ENCODE results near the gene AGRN. TPM values are rescaled to one million over a fixed set of nuclear protein-coding genes. Genes with fewer than 3 reads are reported as not detected.

AGRN gene
- total RNA-seq, 1 experiment from 2014 or later = 286 TPM

DNA sequence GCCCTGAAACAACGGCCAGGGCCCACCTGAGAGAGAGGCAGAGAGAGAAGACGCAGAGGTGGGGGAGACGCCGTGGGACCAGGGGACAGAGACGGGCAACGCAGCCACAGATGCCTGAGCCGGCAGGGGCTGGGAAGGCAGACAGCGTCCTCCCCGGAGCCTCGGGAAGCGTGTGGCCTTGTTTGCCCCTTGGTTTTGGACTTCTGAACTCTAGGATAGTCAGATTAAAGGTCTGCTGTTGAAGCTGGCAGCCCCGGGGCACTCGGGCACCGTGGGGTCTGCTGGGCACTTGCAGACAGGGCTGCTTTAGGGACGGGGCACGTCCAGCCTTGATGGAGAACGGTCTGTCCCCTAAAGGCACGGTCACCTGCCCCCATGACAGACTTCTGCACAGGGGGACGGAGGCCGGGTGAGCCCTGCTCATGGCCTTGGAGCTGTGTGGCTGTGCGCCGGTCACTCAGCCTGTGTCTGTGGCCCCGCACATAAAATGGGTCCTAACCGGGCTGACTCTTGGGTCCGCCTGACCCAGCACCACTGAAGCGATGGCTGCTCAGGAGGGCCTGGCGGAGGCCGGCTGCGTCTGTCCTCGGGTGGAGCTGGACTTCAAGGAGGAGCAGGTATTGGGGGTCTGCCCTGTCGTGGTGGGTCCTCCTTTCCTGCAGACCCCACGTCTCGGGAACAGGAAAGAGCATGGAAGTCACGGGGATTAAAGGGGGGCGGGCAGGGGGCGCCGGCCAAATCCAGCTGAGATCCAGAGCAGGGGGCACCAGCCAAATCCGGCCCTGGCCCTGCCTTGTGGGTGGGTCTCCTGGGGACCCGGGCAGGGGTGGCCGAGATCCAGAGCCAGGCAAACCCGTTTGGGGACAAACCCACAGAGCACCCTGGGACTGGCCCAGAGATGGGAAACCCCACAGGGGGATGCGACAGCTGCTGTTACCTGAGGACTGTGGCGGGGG lies 63.8 kb downstream of the AGRN start:
- ChIA-PET CTCF (interaction anchor here (0.7 kb wide), 1 partner anchor 20 kb away, joined by 4 read pairs; no protein-coding TSS in a partner anchor), POLR2A (no interaction called here)
- Mint-ChIP-seq H3K36me3 (ENCODE audit: insufficient read depth, unreplicated experiment) (peaks cover 11% of the 10 kb centered on the region), H3K27me3 (ENCODE audit: insufficient read depth, unreplicated experiment) (no peaks in the 10 kb centered on the region), H3K9me3 (ENCODE audit: unreplicated experiment) (no peaks in the 10 kb centered on the region), H3K27ac (ENCODE audit: low read depth, unreplicated experiment) (no peak overlapping the region), H3K4me3 (ENCODE audit: unreplicated experiment) (no peak overlapping the region), H3K4me1 (ENCODE audit: insufficient read depth, unreplicated experiment) (no peaks in the 10 kb centered on the region)
- no peak for DNase-seq (ENCODE audit: unreplicated experiment)
- BruUV-seq (replicated peaks) = no TSS peak
- TF ChIP-seq, protein P1, sequence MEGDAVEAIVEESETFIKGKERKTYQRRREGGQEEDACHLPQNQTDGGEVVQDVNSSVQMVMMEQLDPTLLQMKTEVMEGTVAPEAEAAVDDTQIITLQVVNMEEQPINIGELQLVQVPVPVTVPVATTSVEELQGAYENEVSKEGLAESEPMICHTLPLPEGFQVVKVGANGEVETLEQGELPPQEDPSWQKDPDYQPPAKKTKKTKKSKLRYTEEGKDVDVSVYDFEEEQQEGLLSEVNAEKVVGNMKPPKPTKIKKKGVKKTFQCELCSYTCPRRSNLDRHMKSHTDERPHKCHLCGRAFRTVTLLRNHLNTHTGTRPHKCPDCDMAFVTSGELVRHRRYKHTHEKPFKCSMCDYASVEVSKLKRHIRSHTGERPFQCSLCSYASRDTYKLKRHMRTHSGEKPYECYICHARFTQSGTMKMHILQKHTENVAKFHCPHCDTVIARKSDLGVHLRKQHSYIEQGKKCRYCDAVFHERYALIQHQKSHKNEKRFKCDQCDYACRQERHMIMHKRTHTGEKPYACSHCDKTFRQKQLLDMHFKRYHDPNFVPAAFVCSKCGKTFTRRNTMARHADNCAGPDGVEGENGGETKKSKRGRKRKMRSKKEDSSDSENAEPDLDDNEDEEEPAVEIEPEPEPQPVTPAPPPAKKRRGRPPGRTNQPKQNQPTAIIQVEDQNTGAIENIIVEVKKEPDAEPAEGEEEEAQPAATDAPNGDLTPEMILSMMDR (IDR thresholded peaks at IDR 0.05; ENCODE audit: unreplicated experiment) = no peak
- intact Hi-C loops (cut with micrococcal nuclease) = no loop called here

DNA sequence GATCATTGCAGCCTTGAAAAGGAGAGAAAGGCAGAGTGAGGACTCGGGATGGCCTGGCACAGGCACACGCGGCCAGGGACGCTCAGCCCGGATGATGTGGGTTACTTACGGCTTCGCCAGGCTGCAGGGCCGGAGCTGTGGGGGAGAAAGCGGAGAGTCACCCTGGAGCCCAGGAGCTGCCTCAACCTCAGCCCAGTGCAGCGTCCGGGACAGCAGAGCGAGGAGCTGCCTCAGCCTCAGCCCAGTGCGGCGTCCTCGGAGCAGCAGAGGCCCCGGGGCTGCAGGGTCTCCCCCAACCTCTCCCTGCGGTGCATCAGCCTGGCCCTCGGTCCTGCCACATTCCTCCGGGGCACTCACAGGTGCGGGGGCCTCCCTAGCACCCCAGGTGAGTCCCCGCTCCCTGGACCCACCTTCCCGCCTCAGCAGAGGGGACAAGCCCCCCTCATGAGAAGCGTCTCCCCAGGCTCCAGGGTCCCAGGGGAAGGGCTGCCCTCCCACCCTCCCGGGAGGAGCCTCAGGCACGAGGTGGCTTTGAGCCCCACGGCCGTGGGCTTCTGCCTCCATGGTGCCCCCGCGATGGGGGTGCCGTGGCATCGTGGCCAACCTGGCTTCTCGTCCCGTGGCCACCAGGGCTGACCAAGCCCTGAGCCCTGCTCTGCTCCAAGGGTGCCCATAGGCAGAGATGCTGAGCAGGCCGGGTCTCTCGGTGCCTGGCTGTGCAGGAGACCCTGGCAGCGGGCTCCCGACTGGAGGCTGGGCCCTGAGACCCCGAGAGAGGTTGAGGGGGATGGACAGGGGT lies 64.7 kb downstream of the AGRN start:
- TF ChIP-seq, protein P1 (IDR thresholded peaks at IDR 0.05; ENCODE audit: unreplicated experiment) = no peak
- ChIA-PET POLR2A (interaction anchor here (0.6 kb wide), 1 partner anchor 18 kb away, joined by 3 read pairs; no protein-coding TSS in a partner anchor), CTCF (interaction anchor here (0.7 kb wide), 1 partner anchor 21 kb away, joined by 4 read pairs; no protein-coding TSS in a partner anchor)
- H3K4me1 Mint-ChIP-seq (ENCODE audit: insufficient read depth, unreplicated experiment) = no peaks in the 10 kb centered on the region
- DNase-seq (ENCODE audit: unreplicated experiment) = no peak
- H3K27me3 Mint-ChIP-seq (ENCODE audit: insufficient read depth, unreplicated experiment) = no peaks in the 10 kb centered on the region
- intact Hi-C loops (cut with micrococcal nuclease) = no loop called here
- no peaks in the 10 kb centered on the region for H3K9me3 Mint-ChIP-seq (ENCODE audit: unreplicated experiment)
- no peak overlapping the region for H3K27ac Mint-ChIP-seq (ENCODE audit: low read depth, unreplicated experiment)
- peaks cover 16% of the 10 kb centered on the region for H3K36me3 Mint-ChIP-seq (ENCODE audit: insufficient read depth, unreplicated experiment)
- H3K4me3 Mint-ChIP-seq (ENCODE audit: unreplicated experiment) = no peak overlapping the region
- no TSS peak for BruUV-seq (replicated peaks)

DNA sequence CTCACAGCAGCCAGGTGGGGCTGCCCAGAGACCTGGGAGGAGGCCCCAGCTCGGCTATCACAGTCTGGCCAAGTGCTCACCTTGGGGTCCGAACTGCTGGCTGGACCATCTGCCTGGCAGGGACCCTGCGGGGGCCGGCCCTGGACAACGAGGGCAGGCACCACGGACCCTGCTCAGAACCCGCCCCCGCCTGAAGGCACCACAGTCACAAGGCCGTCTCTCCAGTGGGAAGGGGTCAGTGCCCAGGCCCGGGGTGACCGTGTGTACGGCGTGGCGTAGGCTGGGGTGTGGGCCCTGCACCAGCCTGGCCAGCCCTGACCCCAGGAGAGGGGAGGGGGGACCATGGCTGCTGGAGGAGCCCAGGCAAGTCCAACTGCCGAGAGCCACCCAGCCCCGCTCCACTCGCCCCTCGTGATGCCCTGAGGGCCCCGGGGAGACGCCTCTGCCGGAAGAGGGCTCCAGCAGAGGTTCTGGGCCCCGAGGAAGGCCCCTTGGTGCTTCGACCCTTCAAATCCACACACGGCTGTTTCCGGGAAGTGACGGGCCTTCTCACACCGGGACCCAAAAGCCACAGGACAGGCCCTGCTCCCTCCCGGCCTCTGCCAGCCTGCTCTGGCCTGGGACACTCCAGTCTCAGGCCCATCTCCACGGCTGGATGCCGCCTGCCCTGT lies 65.4 kb downstream of the AGRN start:
- H3K4me1 Mint-ChIP-seq (ENCODE audit: insufficient read depth, unreplicated experiment) = no peaks in the 10 kb centered on the region
- TF ChIP-seq, protein P1 (IDR thresholded peaks at IDR 0.05; ENCODE audit: unreplicated experiment) = no peak
- no peak for DNase-seq (ENCODE audit: unreplicated experiment)
- no peak overlapping the region for H3K4me3 Mint-ChIP-seq (ENCODE audit: unreplicated experiment)
- intact Hi-C loops (cut with micrococcal nuclease) = no loop called here
- CTCF ChIA-PET = no interaction called here
- H3K36me3 Mint-ChIP-seq (ENCODE audit: insufficient read depth, unreplicated experiment) = peaks cover 20% of the 10 kb centered on the region
- no peaks in the 10 kb centered on the region for H3K9me3 Mint-ChIP-seq (ENCODE audit: unreplicated experiment)
- H3K27ac Mint-ChIP-seq (ENCODE audit: low read depth, unreplicated experiment) = no peak overlapping the region
- POLR2A ChIA-PET = interaction anchor here (0.6 kb wide), 1 partner anchor 18 kb away, joined by 3 read pairs; no protein-coding TSS in a partner anchor
- BruUV-seq (replicated peaks) = no TSS peak
- H3K27me3 Mint-ChIP-seq (ENCODE audit: insufficient read depth, unreplicated experiment) = no peaks in the 10 kb centered on the region
